Transverse colon (tissue), 3 donors: ENCODE data around the gene LMNTD2.

Experiments used
- CTCF ChIP-seq, 5 experiments: fragments of 200-600 bp in 3 of 5; fragments of 450-650 bp in 2 of 5; sonication (generic) in 3 of 5; IDR thresholded peaks; 1 replicate in 2 of 5; 2 replicates in 3 of 5; pipeline ENCODE4 v1.5.1; 2016 to 2017; ENCODE audit warnings: antibody characterized with exemption in 5 of 5, inconsistent platforms in 3 of 5, mild to moderate bottlenecking in 2 of 5, moderate library complexity in 1 of 5
- EP300 ChIP-seq: sonication (generic); formaldehyde crosslinking; IDR thresholded peaks from one replicate; pipeline ENCODE4 v1.6.1; 2017; ENCODE audit warnings: antibody characterized with exemption, low read depth
- POLR2A ChIP-seq: fragments of 450-650 bp; IDR thresholded peaks from one replicate; pipeline ENCODE4 v1.6.1; 2016; ENCODE audit warnings: antibody characterized with exemption, mild to moderate bottlenecking, moderate library complexity

GRCh38 chr11:541433-541885, 19.1 kb downstream of the LMNTD2 start:
- TF ChIP-seq CTCF (IDR thresholded peaks at IDR 0.05) (no peak), EP300 (no peak), POLR2A (no peak)
